Ovary (tissue), 3 donors: ENCODE results near the gene SHB.

Source experiments
- POLR2A ChIP-seq: fragments of 450-650 bp; IDR thresholded peaks from one replicate; pipeline ENCODE4 v1.6.1; 2017; ENCODE audit warnings: antibody characterized with exemption, mild to moderate bottlenecking, moderate library complexity
- TF ChIP-seq, protein P1 (sequence below), 3 donors: fragments of 450-650 bp in 2 of 3; fragments of 200-600 bp in 1 of 3; IDR thresholded peaks; one replicate each; pipeline versions ENCODE4 v1.5.1 to v1.8.0; 2016 to 2022; ENCODE audit warnings: antibody characterized with exemption in 3 of 3, mild to moderate bottlenecking in 1 of 3
- donor health status: DM: no; HTN: no; CAD: no.

GRCh38 chr9:37944671-37945481 lies 124.2 kb downstream of the SHB start:
- TF ChIP-seq, protein P1, sequence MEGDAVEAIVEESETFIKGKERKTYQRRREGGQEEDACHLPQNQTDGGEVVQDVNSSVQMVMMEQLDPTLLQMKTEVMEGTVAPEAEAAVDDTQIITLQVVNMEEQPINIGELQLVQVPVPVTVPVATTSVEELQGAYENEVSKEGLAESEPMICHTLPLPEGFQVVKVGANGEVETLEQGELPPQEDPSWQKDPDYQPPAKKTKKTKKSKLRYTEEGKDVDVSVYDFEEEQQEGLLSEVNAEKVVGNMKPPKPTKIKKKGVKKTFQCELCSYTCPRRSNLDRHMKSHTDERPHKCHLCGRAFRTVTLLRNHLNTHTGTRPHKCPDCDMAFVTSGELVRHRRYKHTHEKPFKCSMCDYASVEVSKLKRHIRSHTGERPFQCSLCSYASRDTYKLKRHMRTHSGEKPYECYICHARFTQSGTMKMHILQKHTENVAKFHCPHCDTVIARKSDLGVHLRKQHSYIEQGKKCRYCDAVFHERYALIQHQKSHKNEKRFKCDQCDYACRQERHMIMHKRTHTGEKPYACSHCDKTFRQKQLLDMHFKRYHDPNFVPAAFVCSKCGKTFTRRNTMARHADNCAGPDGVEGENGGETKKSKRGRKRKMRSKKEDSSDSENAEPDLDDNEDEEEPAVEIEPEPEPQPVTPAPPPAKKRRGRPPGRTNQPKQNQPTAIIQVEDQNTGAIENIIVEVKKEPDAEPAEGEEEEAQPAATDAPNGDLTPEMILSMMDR (IDR thresholded peaks at IDR 0.05) = no peak
- TF ChIP-seq POLR2A = no peak
